ENCODE results near the gene RTRAF. TPM values are rescaled to one million over a fixed set of nuclear protein-coding genes. Genes with fewer than 3 reads are reported as not detected.

Gene RTRAF
- total and polyA plus RNA-seq, 2 donors (not counting 3 experiments of a cell fraction or from before 2014, with no cell fraction given), result 64.0 to 237 TPM

GRCh38 chr14:52048116-52048515 lies 58.8 kb downstream of the RTRAF start:
- H2AFZ ChIP-seq (ENCODE audit: low read depth, low read length), result no peak overlapping the region
- H3K4me2 ChIP-seq (ENCODE audit: insufficient read depth, low read length), result no peak overlapping the region
- dilution Hi-C loops (cut with MboI; ENCODE audit: extremely low pct_ligation_motif_present, low sequenced_read_pairs) (no loop called here), intact Hi-C loops (cut with micrococcal nuclease) (no loop called here)
- ChIA-PET CTCF (interaction anchor here (0.9 to 1.8 kb wide), 5 partner anchors 11 to 50 kb away, joined by 3 to 6 read pairs (median 4); no protein-coding TSS in a partner anchor), POLR2A (no interaction called here)
- TF ChIP-seq JUN (IDR thresholded peaks at IDR 0.05; ENCODE audit: borderline replicate concordance, insufficient read depth, insufficient read length, low read depth), result no peak
- no peak for TF ChIP-seq CTCF (IDR thresholded peaks at IDR 0.05; ENCODE audit: extremely low read depth in 1 of 2, insufficient read depth in 1 of 2, low read depth in 1 of 2, low read length in 2 of 2)
- no peak for TF ChIP-seq POLR2A (IDR thresholded peaks at IDR 0.05; ENCODE audit: low read depth, low read length)
- TF ChIP-seq MYC (IDR thresholded peaks at IDR 0.05; ENCODE audit: low read depth, low read length), result no peak
- no peak for TF ChIP-seq GATA2 (IDR thresholded peaks at IDR 0.05; ENCODE audit: insufficient read depth, insufficient read length, low read depth, low read length)
- TF ChIP-seq EZH2 (IDR thresholded peaks at IDR 0.05; ENCODE audit: borderline replicate concordance, low read depth, low read length, severe bottlenecking), result no peak
- TF ChIP-seq FOS (IDR thresholded peaks at IDR 0.05; ENCODE audit: borderline replicate concordance, insufficient read depth, low read length), result no peak
- no peak for TF ChIP-seq POLR2AphosphoS5 (IDR thresholded peaks at IDR 0.05; ENCODE audit: insufficient read depth, low read depth, low read length)
- TF ChIP-seq MAX (IDR thresholded peaks at IDR 0.05; ENCODE audit: insufficient read depth, insufficient read length), result no peak
- no peak overlapping the region for H3K9ac ChIP-seq (replicated peaks; ENCODE audit: extremely low read depth, insufficient read depth, low read length)
- FAIRE-seq, result no peak
- no peaks in the 10 kb centered on the region for H3K9me3 ChIP-seq (replicated peaks; ENCODE audit: control insufficient read depth, insufficient read depth, low read length)
- no peaks in the 10 kb centered on the region for H3K9me1 ChIP-seq (replicated peaks; ENCODE audit: control insufficient read depth, extremely low read depth, insufficient read depth, low read length)
- BruUV-seq (replicated peaks), result no TSS peak
- DNase-seq (ENCODE audit: low read depth, low spot score), result no peak
- H3K27me3 ChIP-seq (ENCODE audit: control insufficient read depth in 2 of 2, insufficient read depth in 2 of 2, low read length in 2 of 2), result no peaks in the 10 kb centered on the region
- no peak overlapping the region for H3K4me3 ChIP-seq (replicated peaks in 1 of 3; ENCODE audit: insufficient read depth in 1 of 3, low read depth in 1 of 3, low read length in 3 of 3)
- no peaks in the 10 kb centered on the region for H3K36me3 ChIP-seq (ENCODE audit: control insufficient read depth in 2 of 2, extremely low read depth in 1 of 2, insufficient read depth in 2 of 2, low read length in 2 of 2)
- no peaks in the 10 kb centered on the region for H3K79me2 ChIP-seq (ENCODE audit: control insufficient read depth, insufficient read depth, low read length)
- no peak overlapping the region for H3K27ac ChIP-seq (ENCODE audit: insufficient read depth, low read depth, low read length)
- no peaks in the 10 kb centered on the region for H4K20me1 ChIP-seq (replicated peaks; ENCODE audit: control insufficient read depth, extremely low read depth, insufficient read depth, low read length)
- H3K4me1 ChIP-seq (ENCODE audit: control insufficient read depth, extremely low read depth, insufficient read depth, low read length), result peaks cover 10% of the 10 kb centered on the region

Data from endothelial cell of umbilical vein (primary cell).